Right atrium auricular region (tissue), 2 donors: ENCODE results near the gene RPL12. TPM values are rescaled to one million over a fixed set of nuclear protein-coding genes. Genes with fewer than 3 reads are reported as not detected.

Experiments used
- DNase-seq: peaks from one replicate; pipeline ENCODE4 v3.0.0-alpha.2; 2019; ENCODE audit warnings: low spot score
- H3K27ac ChIP-seq, 2 donors: fragments of 200-600 bp; sonication (generic); 1 replicate in 1 of 2; 2 replicates in 1 of 2; pipeline ENCODE4 v1.5.1; 2016 to 2019
- H3K27me3 ChIP-seq, 2 donors: fragments of 200-600 bp; sonication (generic); one replicate each; pipeline versions ENCODE4 v1.5.1 to v1.6.0; 2017 to 2019
- H3K36me3 ChIP-seq: fragments of 200-600 bp; sonication (generic); one replicate; pipeline ENCODE4 v1.5.1; 2016
- H3K4me1 ChIP-seq, 2 donors: fragments of 200-600 bp; sonication (generic); one replicate each; pipeline versions ENCODE4 v1.5.1 to v1.6.0; 2017 to 2019
- H3K4me3 ChIP-seq, 2 donors: fragments of 200-600 bp; sonication (generic); 1 replicate in 1 of 2; 2 replicates in 1 of 2; pipeline ENCODE4 v1.5.1; 2017 to 2019; ENCODE audit warnings: mild to moderate bottlenecking in 1 of 2, moderate library complexity in 1 of 2
- H3K9me3 ChIP-seq, 2 donors: fragments of 200-600 bp; sonication (generic); one replicate each; pipeline ENCODE4 v1.5.1; 2019
- total RNA-seq, 2 donors: library from RNA; depleted of rRNA; stranded (reverse); fragments of >200 nt; gene quantifications; one replicate each; pipeline ENCODE4 v1.1.0, GENCODE V29; 2016
- TF ChIP-seq, protein P1 (sequence below), 2 donors: fragments of 200-600 bp; sonication (generic); IDR thresholded peaks; one replicate each; pipeline ENCODE4 v1.5.1; 2019; ENCODE audit warnings: antibody characterized with exemption in 2 of 2

Gene RPL12
- total RNA-seq, 2 donors from 2014 or later = 623 to 1,266 TPM

DNA sequence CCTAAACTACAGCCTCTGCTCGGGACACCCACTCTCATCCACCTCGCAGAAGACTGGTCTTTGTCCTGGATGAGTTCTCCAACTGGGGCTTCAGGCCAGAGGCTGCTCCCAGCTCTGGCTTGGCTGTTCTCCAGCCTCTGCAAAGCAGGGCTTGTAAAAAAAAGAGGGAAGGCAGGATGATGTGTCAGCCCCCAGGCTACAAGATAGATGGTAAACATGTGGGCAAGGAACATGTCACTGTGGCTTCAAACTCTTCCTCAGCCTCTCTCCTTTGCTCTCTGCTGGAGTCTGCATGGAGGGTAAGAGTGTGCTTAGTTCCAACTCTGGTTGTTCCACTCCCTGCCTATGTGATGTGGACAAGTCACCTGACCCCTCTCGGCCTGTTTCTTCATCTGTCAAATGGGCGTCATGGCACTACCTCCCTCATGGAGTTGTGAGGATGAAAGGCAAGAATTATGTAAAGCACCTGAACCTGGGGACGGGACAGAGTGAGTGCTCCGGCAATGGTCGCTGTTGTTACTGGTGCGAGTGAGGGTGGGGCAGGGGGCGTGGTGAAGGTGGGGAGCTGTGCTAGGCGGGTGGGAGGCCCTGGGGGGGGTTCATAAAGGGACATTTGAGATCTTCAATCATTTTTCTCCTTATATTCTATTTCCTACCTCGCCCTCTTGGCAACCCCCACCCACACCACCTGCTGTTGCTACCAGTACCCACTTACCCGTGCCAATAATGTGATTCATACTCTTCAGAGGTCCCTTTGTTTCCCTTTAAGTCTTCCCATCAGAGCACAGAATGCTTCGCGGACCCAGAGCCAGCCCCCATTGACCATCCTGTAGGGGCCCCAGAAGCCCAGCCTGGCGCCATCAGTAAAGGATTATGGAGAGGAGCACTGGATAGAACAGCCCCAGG, 33.8 kb downstream of the RPL12 start:
- H3K36me3 ChIP-seq = no peaks in the 10 kb centered on the region
- TF ChIP-seq, protein P1, sequence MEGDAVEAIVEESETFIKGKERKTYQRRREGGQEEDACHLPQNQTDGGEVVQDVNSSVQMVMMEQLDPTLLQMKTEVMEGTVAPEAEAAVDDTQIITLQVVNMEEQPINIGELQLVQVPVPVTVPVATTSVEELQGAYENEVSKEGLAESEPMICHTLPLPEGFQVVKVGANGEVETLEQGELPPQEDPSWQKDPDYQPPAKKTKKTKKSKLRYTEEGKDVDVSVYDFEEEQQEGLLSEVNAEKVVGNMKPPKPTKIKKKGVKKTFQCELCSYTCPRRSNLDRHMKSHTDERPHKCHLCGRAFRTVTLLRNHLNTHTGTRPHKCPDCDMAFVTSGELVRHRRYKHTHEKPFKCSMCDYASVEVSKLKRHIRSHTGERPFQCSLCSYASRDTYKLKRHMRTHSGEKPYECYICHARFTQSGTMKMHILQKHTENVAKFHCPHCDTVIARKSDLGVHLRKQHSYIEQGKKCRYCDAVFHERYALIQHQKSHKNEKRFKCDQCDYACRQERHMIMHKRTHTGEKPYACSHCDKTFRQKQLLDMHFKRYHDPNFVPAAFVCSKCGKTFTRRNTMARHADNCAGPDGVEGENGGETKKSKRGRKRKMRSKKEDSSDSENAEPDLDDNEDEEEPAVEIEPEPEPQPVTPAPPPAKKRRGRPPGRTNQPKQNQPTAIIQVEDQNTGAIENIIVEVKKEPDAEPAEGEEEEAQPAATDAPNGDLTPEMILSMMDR (IDR thresholded peaks at IDR 0.05) = no peak
- H3K27me3 ChIP-seq = no peaks in the 10 kb centered on the region
- H3K9me3 ChIP-seq = no peaks in the 10 kb centered on the region
- no peak overlapping the region for H3K27ac ChIP-seq
- no peak overlapping the region for H3K4me3 ChIP-seq
- no peak for DNase-seq
- peaks cover 0 to 5% of the 10 kb centered on the region in 2 donors for H3K4me1 ChIP-seq

DNA sequence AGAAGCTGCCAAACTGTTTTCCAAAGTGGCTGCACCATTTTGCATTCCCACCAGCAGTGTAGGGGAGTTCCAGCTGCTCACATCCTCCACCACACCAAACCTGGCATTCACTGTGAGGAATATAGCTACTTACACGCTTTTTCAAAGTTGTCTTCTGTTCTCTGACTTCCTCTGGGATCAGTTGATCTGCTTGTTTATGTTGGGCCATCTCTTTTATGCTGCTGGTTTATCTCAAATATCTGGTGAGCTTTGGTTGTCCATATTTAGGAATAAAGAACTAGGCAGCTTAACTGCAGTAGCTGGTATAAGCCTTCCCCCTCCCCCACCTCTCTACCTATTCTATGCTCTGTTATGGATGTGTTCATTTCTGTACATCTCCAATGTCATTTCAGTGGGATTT, 35.5 kb downstream of the RPL12 start:
- DNase-seq = no peak
- Histone ChIP-seq H3K27me3 (no peaks in the 10 kb centered on the region), H3K4me3 (no peak overlapping the region), H3K9me3 (no peaks in the 10 kb centered on the region), H3K27ac (no peak overlapping the region), H3K4me1 (no peaks in the 10 kb centered on the region), H3K36me3 (no peaks in the 10 kb centered on the region)
- TF ChIP-seq, protein P1 (IDR thresholded peaks at IDR 0.05) = no peak

DNA sequence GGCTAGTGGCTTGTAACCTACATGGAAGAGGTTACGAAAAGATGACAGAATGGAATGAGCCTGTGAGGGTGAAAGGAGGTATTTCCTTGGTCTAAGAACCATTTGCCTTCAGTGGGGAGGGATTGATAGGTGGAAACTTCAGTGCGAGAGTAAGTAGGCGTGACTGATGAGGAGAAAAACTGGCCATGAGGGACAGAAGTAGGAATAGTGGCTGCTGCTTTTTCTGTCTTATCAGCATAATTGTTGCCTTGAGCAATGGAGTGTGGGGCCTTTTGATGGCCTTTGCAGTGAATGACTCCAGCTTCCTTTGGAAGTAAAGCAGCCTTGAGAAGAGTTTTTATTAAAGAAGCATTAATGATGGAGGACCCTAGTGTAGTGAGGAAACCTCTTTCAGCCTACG, 36.1 kb downstream of the RPL12 start:
- Histone ChIP-seq H3K36me3 (no peaks in the 10 kb centered on the region), H3K4me1 (no peaks in the 10 kb centered on the region), H3K9me3 (no peaks in the 10 kb centered on the region), H3K27me3 (no peaks in the 10 kb centered on the region), H3K4me3 (no peak overlapping the region), H3K27ac (no peak overlapping the region)
- no peak for DNase-seq
- TF ChIP-seq, protein P1 (IDR thresholded peaks at IDR 0.05) = no peak

DNA sequence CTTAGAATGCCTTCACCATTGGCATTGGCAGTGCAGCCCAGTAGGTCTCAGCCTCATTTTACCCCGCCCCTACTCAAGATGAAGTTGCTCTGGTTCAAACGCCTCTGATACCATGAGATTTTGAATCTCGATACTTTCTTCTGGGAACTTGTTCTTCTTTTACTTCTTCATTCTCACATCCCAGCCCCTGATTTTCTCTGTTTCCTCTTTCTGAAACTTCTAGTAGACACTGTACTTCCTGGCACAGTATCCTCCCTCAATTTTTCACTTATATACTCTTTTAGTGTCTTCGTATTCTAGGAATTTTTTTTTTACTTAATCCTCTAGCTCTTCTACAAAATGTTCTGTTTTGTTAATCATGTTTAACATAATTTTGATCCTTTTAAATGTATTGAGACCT, 40.1 kb downstream of the RPL12 start:
- no peaks in the 10 kb centered on the region for H3K9me3 ChIP-seq
- H3K27ac ChIP-seq = no peak overlapping the region
- no peak overlapping the region for H3K4me3 ChIP-seq
- H3K4me1 ChIP-seq = peaks cover 0 to 16% of the 10 kb centered on the region in 2 donors
- no peak for DNase-seq
- H3K36me3 ChIP-seq = no peaks in the 10 kb centered on the region
- TF ChIP-seq, protein P1 (IDR thresholded peaks at IDR 0.05) = no peak
- H3K27me3 ChIP-seq = no peaks in the 10 kb centered on the region

DNA sequence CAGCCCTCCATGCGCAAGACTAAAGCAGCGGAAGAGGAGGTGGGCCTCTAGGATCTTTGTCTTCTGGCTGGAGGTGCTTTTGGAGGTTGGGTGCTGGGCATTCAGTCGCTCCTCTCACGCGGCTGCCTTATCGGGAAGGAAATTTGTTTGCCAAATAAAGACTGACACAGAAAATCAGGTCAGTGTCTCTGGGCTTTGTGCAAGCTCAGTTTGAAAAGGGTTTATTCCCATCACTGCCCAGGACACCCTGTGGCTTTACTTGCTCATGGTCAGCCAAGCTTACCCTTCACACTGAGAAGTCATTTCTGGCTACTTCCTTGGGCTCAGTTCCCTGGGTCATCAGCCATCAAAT, 43.7 kb downstream of the RPL12 start:
- peaks cover 21% of the 10 kb centered on the region for H3K36me3 ChIP-seq
- no peaks in the 10 kb centered on the region for H3K27me3 ChIP-seq
- TF ChIP-seq, protein P1 (IDR thresholded peaks at IDR 0.05) = no peak
- peak overlapping the region in 1 of 2 donors; percentile 27 for H3K27ac ChIP-seq
- H3K4me3 ChIP-seq = no peak overlapping the region
- no peak for DNase-seq
- H3K4me1 ChIP-seq = peaks cover 0 to 16% of the 10 kb centered on the region in 2 donors
- H3K9me3 ChIP-seq = no peaks in the 10 kb centered on the region
